Uterus (tissue), 2 donors: ENCODE results near the gene IRF1.

Experiments
- POLR2A ChIP-seq, 2 donors: fragments of 450-650 bp; IDR thresholded peaks; one replicate each; pipeline ENCODE4 v1.6.1; 2016; ENCODE audit warnings: antibody characterized with exemption in 2 of 2, mild to moderate bottlenecking in 1 of 2, moderate library complexity in 1 of 2
- TF ChIP-seq, protein P1 (sequence below), 4 experiments: fragments of 200-600 bp in 2 of 4; fragments of 450-650 bp in 2 of 4; sonication (generic) in 2 of 4; IDR thresholded peaks; one replicate each; pipeline ENCODE4 v1.5.1; 2016 to 2019; ENCODE audit warnings: antibody characterized with exemption in 4 of 4, mild to moderate bottlenecking in 2 of 4, moderate library complexity in 1 of 4

GRCh38 chr5:132496191-132496630, 5.6 kb upstream of the IRF1 start:
- TF ChIP-seq, protein P1, sequence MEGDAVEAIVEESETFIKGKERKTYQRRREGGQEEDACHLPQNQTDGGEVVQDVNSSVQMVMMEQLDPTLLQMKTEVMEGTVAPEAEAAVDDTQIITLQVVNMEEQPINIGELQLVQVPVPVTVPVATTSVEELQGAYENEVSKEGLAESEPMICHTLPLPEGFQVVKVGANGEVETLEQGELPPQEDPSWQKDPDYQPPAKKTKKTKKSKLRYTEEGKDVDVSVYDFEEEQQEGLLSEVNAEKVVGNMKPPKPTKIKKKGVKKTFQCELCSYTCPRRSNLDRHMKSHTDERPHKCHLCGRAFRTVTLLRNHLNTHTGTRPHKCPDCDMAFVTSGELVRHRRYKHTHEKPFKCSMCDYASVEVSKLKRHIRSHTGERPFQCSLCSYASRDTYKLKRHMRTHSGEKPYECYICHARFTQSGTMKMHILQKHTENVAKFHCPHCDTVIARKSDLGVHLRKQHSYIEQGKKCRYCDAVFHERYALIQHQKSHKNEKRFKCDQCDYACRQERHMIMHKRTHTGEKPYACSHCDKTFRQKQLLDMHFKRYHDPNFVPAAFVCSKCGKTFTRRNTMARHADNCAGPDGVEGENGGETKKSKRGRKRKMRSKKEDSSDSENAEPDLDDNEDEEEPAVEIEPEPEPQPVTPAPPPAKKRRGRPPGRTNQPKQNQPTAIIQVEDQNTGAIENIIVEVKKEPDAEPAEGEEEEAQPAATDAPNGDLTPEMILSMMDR (IDR thresholded peaks at IDR 0.05) = no peak
- no peak for TF ChIP-seq POLR2A (IDR thresholded peaks at IDR 0.05)
